Type B pancreatic cell (in vitro differentiated cells): ENCODE results near the gene MYBPC2. TPM values are rescaled to one million over a fixed set of nuclear protein-coding genes. Genes with fewer than 3 reads are reported as not detected.

Experiments
- DNase-seq: peaks from one replicate; pipeline ENCODE4 v3.0.0; 2021; ENCODE audit warnings: mixed read lengths; ENCODE audit not compliant: unreplicated experiment; ENCODE audit errors: extremely low spot score
- H3K27ac Mint-ChIP-seq: 2 replicates; pipeline ENCODE4 v1.8.0; 2021; ENCODE audit warnings: mild to moderate bottlenecking, mixed read lengths
- H3K27me3 Mint-ChIP-seq: 2 replicates; pipeline ENCODE4 v1.8.0; 2021; ENCODE audit warnings: mixed read lengths
- H3K36me3 Mint-ChIP-seq: 2 replicates; pipeline ENCODE4 v1.8.0; 2021; ENCODE audit warnings: mixed read lengths
- H3K4me1 Mint-ChIP-seq: one replicate; pipeline ENCODE4 v1.8.0; 2021; ENCODE audit warnings: mixed read lengths; ENCODE audit not compliant: unreplicated experiment
- H3K4me3 Mint-ChIP-seq: 2 replicates; pipeline ENCODE4 v1.8.0; 2021; ENCODE audit warnings: mild to moderate bottlenecking, mixed read lengths
- H3K9me3 Mint-ChIP-seq: 2 replicates; pipeline ENCODE4 v1.8.0; 2021; ENCODE audit warnings: mixed read lengths
- CTCF ChIP-seq: fragments of 200-600 bp; sonication (generic); conservative IDR thresholded peaks from 2 replicates; pipeline ENCODE4 v1.5.0; 2021; ENCODE audit warnings: antibody characterized with exemption, mild to moderate bottlenecking
- total RNA-seq: library from RNA; stranded (reverse); gene quantifications from 2 replicates; pipeline ENCODE4 v1.2.1, GENCODE V29; 2021; ENCODE audit warnings: low replicate concordance

The MYBPC2 gene
- total RNA-seq, 1 donor from 2014 or later, result 0.12 TPM

GRCh38 chr19:50495020-50495531 is 62.4 kb downstream of the MYBPC2 start:
- TF ChIP-seq CTCF, result no peak
- peaks cover 12% of the 10 kb centered on the region for H3K4me1 Mint-ChIP-seq
- peaks cover 3% of the 10 kb centered on the region for H3K36me3 Mint-ChIP-seq
- H3K27me3 Mint-ChIP-seq, result peaks cover 52% of the 10 kb centered on the region
- no peak overlapping the region for H3K27ac Mint-ChIP-seq
- DNase-seq, result no peak
- H3K9me3 Mint-ChIP-seq, result no peaks in the 10 kb centered on the region
- no peak overlapping the region for H3K4me3 Mint-ChIP-seq

GRCh38 chr19:50496189-50497021 is 63.7 kb downstream of the MYBPC2 start:
- no peak overlapping the region for H3K27ac Mint-ChIP-seq
- no peak for TF ChIP-seq CTCF
- H3K27me3 Mint-ChIP-seq, result peaks cover 47% of the 10 kb centered on the region
- H3K4me1 Mint-ChIP-seq, result peaks cover 11% of the 10 kb centered on the region
- DNase-seq, result no peak
- H3K4me3 Mint-ChIP-seq, result no peak overlapping the region
- peaks cover 3% of the 10 kb centered on the region for H3K36me3 Mint-ChIP-seq
- H3K9me3 Mint-ChIP-seq, result no peaks in the 10 kb centered on the region

GRCh38 chr19:50497022-50497405 is 64.3 kb downstream of the MYBPC2 start:
- Mint-ChIP-seq H3K4me1 (peaks cover 4% of the 10 kb centered on the region), H3K27ac (no peak overlapping the region)

GRCh38 chr19:50498219-50499056 is 65.7 kb downstream of the MYBPC2 start:
- DNase-seq, result no peak
- Mint-ChIP-seq H3K9me3 (no peaks in the 10 kb centered on the region), H3K4me1 (no peaks in the 10 kb centered on the region), H3K36me3 (peaks cover 3% of the 10 kb centered on the region), H3K4me3 (no peak overlapping the region), H3K27ac (no peak overlapping the region), H3K27me3 (peaks cover 37% of the 10 kb centered on the region)
- TF ChIP-seq CTCF, result no peak

More at GRCh38 chr19:50497022-50497405, 64.3 kb downstream of the MYBPC2 start:
- DNase-seq, result no peak
- Mint-ChIP-seq H3K9me3 (no peaks in the 10 kb centered on the region), H3K4me3 (no peak overlapping the region), H3K27me3 (peaks cover 44% of the 10 kb centered on the region), H3K36me3 (peaks cover 3% of the 10 kb centered on the region)
- no peak for TF ChIP-seq CTCF

GRCh38 chr19:50500060-50500752 is 67.5 kb downstream of the MYBPC2 start:
- Mint-ChIP-seq H3K27ac (no peak overlapping the region), H3K9me3 (no peaks in the 10 kb centered on the region), H3K36me3 (peaks cover 1% of the 10 kb centered on the region), H3K4me3 (no peak overlapping the region), H3K27me3 (peaks cover 19% of the 10 kb centered on the region), H3K4me1 (no peaks in the 10 kb centered on the region)
- no peak for DNase-seq
- peak; percentile 39 for TF ChIP-seq CTCF
